Measurements from ENCODE around the gene IL12RB2. TPM values are rescaled to one million over a fixed set of nuclear protein-coding genes. Genes with fewer than 3 reads are reported as not detected.

Gene IL12RB2
- total and polyA plus RNA-seq, 2 of the 13 experiments (the other 11 are each of a cell fraction or from before 2014, with no cell fraction given) = not detected

GRCh38 chr1:67429011-67429527, 121.4 kb downstream of the IL12RB2 start (continued):
- TF ChIP-seq, protein P1, sequence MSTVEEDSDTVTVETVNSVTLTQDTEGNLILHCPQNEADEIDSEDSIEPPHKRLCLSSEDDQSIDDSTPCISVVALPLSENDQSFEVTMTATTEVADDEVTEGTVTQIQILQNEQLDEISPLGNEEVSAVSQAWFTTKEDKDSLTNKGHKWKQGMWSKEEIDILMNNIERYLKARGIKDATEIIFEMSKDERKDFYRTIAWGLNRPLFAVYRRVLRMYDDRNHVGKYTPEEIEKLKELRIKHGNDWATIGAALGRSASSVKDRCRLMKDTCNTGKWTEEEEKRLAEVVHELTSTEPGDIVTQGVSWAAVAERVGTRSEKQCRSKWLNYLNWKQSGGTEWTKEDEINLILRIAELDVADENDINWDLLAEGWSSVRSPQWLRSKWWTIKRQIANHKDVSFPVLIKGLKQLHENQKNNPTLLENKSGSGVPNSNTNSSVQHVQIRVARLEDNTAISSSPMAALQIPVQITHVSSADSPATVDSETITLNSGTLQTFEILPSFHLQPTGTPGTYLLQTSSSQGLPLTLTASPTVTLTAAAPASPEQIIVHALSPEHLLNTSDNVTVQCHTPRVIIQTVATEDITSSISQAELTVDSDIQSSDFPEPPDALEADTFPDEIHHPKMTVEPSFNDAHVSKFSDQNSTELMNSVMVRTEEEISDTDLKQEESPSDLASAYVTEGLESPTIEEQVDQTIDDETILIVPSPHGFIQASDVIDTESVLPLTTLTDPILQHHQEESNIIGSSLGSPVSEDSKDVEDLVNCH (CRISPR knock-in tag; IDR thresholded peaks at IDR 0.05) = no peak
- TF ChIP-seq XRCC5 (optimal IDR thresholded peaks at IDR 0.05; ENCODE audit: low read length) (no peak), MXI1 (IDR thresholded peaks at IDR 0.05; ENCODE audit: borderline replicate concordance, low read depth, low read length) (peak; percentile 64; the same call in 1 of the 3 replicates), HIVEP1 (CRISPR knock-in tag; IDR thresholded peaks at IDR 0.05) (no peak), ZNF33A (CRISPR knock-in tag; IDR thresholded peaks at IDR 0.05; ENCODE audit: borderline replicate concordance) (no peak), ZNF788 (CRISPR knock-in tag; IDR thresholded peaks at IDR 0.05; ENCODE audit: borderline replicate concordance) (no peak), SCMH1 (CRISPR knock-in tag; IDR thresholded peaks at IDR 0.05; ENCODE audit: borderline replicate concordance) (no peak), THRA (CRISPR knock-in tag; IDR thresholded peaks at IDR 0.05; ENCODE audit: borderline replicate concordance) (no peak), ZBTB3 (CRISPR knock-in tag; IDR thresholded peaks at IDR 0.05; ENCODE audit: borderline replicate concordance, low read depth) (no peak), ZNF777 (CRISPR knock-in tag; IDR thresholded peaks at IDR 0.05) (no peak), HDAC2 (CRISPR knock-in tag; IDR thresholded peaks at IDR 0.05) (no peak), TERF1 (CRISPR knock-in tag; IDR thresholded peaks at IDR 0.05) (no peak), FLYWCH1 (CRISPR knock-in tag; IDR thresholded peaks at IDR 0.05) (no peak), HNRNPK (IDR thresholded peaks at IDR 0.05; ENCODE audit: low read depth, low read length, poor library complexity, severe bottlenecking) (no peak), TFDP1 (CRISPR knock-in tag; IDR thresholded peaks at IDR 0.05; ENCODE audit: borderline replicate concordance) (0 out of 2 replicates have a peak, but pooled peaks have one; percentile 25), NFE2L1 (CRISPR knock-in tag; IDR thresholded peaks at IDR 0.05; ENCODE audit: borderline replicate concordance) (no peak)
- TF ChIP-seq, protein P2, sequence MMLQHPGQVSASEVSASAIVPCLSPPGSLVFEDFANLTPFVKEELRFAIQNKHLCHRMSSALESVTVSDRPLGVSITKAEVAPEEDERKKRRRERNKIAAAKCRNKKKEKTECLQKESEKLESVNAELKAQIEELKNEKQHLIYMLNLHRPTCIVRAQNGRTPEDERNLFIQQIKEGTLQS (CRISPR knock-in tag; IDR thresholded peaks at IDR 0.05) = no peak
- TF ChIP-seq, protein P3, sequence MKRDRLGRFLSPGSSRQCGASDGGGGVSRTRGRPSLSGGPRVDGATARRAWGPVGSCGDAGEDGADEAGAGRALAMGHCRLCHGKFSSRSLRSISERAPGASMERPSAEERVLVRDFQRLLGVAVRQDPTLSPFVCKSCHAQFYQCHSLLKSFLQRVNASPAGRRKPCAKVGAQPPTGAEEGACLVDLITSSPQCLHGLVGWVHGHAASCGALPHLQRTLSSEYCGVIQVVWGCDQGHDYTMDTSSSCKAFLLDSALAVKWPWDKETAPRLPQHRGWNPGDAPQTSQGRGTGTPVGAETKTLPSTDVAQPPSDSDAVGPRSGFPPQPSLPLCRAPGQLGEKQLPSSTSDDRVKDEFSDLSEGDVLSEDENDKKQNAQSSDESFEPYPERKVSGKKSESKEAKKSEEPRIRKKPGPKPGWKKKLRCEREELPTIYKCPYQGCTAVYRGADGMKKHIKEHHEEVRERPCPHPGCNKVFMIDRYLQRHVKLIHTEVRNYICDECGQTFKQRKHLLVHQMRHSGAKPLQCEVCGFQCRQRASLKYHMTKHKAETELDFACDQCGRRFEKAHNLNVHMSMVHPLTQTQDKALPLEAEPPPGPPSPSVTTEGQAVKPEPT (CRISPR knock-in tag; IDR thresholded peaks at IDR 0.05; ENCODE audit: low read depth) = no peak
